SKM-1 (cell line): Measurements from ENCODE around the gene OR52K2.
"Not testable (repeated sequence)": the region's sequence is repeated elsewhere in the genome, so short reads cannot be mapped to it uniquely, and the experiment has no call there.

Source experiments
- DNase-seq: peaks from one replicate; lab custom pipeline; 2025; ENCODE audit not compliant: unreplicated experiment; lab: John Stamatoyannopoulos, UW

Gene OR52K2

DNA sequence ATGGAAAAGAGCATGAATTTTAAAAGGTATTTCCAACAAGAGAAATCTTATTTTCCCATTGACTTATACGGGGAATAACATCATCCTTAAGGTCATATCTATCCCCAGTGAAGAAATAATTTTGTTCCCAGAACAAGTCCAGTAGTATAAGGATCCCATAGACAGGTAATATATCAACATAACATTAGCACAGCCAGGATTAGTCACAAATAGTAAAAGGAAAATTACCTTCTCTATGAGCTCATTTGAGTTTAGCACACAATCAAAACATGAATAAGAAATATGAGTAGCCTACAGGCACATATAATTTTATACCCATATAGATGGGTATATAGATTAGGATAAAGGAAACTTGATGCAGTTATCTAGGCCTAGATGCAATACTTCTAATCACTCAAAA is 30.5 kb downstream of the OR52K2 start:
- DNase-seq = no peak

DNA sequence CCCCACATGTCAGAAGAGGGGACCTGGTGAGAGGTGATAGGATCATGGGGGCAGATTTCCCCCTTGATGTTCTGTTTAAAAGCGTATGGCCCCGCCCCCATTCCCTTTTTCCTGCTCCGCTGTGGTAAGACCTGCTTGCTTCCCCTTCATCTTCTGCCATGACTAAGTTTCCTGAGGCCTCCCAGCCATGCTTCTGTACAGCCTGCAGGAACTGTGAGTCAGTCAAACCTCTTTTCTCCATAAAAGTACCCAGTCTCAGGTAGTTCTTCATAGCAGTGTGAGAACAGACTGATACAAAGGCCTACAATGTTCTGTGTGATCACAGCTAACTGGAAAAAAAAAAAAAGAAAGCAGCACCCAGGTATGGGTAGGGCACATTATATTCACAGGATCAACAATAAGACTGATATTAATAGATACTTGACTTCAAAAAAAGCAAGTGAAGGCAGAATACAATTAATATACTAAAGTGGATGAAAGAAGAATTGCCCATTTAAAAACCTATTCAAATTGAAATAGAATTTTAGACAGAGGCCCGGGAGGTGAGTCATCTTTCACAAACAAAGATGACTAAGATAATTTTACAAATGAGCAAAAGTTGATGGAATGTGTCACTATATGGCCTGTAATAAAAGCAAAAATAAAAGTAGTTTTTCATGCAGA is 31.6 kb downstream of the OR52K2 start:
- no peak for DNase-seq

DNA sequence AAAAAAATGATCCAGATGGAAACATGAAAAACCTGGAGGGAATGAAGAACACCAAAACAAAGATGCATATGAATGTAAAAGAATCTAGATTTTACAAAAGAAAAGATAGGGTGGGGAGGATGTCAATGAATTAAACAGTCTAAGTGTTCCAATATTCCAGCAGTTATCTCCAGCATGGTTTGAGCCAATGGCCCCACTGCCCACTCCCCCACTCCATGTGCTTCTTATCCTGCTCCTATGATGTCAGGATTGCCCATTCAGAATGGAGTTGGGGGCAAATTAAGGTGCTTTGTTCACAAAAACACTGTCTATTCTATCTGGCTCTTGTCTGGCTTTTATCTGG is 32.1 kb downstream of the OR52K2 start:
- no peak for DNase-seq

DNA sequence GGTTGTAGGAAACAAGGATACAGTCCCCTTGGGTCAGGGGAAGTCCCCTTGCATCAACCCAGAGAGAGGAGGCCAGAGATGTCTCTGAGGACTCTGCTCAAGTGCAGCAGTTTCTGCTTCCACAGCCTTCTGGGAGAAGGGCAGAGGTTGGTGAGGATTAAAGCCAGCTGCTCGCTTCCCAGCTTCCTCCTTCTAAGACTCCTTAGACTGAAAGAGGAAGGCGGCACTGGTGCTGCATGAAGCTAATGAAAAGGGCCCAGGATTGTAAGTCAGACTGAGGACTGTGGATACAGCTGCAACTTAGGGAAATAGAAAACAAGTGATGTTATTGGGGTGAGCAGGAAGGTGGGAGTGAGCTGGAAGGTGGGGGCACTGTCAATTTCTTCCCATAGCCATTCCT is 33.4 kb downstream of the OR52K2 start, which contains the start of gene OR52K1:
TSS of gene OR52K1 (plus strand) at position 202 of the 400 bp plus-strand sequence. CDS start 6,255 bp downstream, outside the sequence.
- DNase-seq = peak; percentile 61

DNA sequence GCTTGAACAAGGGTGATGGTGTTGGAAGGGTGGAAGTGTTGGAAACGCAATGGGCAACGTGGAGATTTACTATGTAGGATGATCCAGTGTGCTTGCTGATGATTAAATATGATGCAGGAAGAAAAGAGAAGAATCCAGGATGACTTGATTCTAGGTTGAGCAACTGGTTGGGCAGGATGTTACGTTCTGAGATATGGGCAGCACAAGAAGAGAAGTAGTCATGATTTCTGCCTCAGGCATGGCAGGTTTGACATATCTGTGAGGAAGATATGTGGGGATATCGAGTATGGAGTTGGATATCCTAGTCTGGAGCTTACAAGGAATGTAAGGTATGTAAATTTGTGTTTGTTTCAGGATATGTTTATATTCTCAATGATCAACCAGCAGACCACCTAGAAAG is 35.2 kb downstream of the OR52K2 start:
- DNase-seq = no peak

DNA sequence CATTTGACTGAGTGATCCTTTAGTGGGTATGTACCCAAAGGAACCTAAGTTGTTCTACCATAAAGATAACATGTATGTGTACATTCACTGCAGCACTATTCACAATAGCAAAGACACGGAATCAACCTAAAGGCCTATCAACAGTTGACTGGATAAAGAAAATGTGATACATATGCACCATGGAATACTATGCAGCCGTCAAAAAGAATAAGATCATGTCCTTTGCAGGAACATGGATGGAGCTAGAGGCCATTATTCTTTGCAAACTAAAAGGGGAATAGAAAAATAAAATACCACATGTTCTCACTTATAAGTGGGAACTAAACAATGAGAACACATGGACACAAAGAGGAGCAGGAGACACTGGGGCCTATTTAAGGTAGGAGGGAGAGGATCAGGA is 42.3 kb downstream of the OR52K2 start:
- not testable (repeated sequence) for DNase-seq

DNA sequence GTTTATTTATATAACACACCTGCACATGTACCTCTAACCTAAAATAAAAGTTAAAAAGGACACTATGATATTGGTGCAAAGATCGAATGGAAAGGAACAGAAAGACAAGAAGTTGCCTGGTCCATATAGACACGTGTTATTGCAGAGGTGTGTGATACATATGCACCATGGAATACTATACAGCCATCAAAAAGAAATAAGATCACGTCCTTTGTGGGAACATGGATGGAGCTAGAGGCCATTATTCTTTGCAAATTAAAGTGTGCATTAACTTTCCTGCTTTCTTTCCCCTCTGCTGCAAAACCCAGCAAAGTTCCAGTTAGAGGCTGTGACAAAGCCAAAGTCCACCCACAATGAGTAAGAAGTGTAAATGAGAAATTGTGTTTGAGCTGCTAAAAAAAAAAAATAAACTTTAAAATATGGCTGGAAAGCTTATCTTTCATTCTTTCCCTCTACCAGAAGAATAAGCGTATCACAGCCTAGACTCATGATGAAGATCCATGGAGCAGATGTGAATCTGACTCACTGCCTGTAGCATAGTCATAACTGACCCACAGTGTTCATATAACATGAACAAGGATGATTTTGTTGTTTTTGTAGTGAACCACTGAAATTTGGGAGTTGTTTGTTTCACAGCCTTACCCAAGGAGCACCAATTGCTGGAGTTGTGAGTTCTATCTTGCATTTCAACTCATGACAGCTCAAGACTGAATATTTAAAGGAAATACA is 42.9 kb downstream of the OR52K2 start:
- DNase-seq = no peak

DNA sequence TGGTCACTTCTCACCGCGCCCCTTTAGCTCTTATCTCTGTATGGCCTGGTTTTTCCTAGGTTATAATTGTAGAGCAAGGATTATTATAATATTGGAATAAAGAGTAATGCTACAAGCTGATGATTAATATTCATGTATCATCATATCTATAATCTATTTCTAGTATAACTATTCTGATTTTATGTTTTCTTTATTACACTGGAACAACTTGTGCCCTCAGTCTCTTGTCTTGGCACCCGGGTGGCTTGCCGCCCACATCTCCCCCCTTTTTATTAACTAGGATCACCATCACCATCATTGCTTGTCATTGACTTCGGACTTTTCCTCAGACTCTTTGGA is 44.4 kb downstream of the OR52K2 start:
- DNase-seq = no peak

DNA sequence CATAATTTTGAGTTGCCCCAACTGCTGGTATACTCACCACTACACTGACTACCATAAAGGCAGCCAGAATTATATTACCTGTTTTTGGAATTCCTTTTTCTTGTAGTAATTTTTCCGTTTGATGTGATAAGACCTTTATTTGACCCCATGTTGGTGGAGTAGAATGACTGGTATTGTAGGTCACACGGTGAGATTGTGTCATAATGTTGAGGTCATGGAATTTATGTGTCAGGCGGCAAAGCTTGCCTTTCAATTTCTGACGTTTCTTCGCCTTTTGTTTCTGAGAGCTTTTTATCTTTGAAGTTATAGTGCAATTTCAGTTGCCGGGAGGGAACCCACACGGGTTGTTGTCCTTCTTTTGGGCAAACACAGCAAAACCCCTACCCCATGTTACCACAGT is 46.4 kb downstream of the OR52K2 start:
- DNase-seq = no peak

DNA sequence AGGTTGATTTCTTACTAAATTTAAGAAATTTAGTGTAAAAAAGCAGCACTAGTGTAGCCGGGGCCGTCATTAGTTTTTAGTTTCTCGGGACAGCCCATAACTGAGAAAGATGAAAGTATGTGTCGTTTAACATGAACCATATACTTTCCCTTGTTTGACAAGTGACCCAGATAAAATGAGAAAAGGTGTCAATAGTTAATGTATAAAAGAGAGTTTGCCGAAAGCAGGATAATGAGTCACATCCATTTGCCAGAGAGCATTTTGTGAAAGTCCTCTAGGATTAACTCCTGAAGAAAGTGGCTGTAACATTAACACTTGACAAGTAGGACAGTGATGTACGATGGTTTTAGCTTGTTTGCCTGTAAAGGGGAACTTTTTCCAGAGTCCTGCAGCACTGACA is 46.9 kb downstream of the OR52K2 start:
- no peak for DNase-seq

DNA sequence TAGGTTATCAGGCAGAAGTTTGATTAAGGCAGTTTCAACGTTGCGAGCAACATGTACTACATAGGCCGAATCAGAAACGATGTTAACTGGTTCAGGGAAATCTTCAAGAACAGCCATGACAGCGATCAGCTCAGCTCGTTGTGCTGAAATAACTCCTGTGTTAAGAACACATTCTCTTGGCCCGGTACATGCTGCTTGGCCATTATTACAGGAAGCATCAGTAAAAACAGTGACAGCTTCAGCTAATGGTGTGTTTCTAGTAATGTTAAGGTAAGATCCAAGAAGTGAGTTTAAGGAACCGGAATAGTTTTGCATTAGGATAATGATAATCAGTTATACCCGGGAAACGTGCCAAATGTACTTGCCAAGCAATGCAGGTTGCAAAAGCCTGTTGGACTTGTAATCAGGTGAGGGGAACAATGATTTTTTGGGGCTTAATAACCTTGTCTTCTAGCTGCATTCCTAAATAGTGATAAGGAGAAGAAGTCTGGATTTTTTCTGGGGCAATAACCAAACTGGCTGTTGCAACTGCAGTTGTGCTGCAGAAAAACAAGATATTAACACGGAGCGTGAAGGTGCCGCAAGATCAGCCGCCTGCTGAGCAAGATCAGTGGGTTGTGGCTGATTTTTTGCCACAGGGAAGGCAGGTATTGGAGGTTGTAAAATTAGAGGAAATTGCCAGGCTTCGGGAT is 47.6 kb downstream of the OR52K2 start:
- no peak for DNase-seq
